Muscle of back (tissue), 11 donors: Measurements from ENCODE around the gene FSTL5. TPM values are rescaled to one million over a fixed set of nuclear protein-coding genes. Genes with fewer than 3 reads are reported as not detected.

Experiments
- DNase-seq, 3 donors: peaks; one replicate each; pipeline versions ENCODE4 v3.0.0 to v3.0.0-alpha.2; 2013
- polyA plus RNA-seq, 10 donors: library from polyadenylated mRNA; unstranded; fragments of 120-200 nt; gene quantifications; one replicate each; pipeline ENCODE4 v1.2.1, GENCODE V29; 2013; ENCODE audit not compliant: insufficient read length in 10 of 10

FSTL5 gene
- polyA plus RNA-seq, 10 donors: 0.99 to 18.1 (median 3.1) TPM

- peak in 1 of 3 donors; percentile 4 for DNase-seq
These were observed 706.5 kb downstream of the FSTL5 start for GRCh38 chr4:161457311-161457710.

GRCh38 chr4:161454860-161455259 lies 708.9 kb downstream of the FSTL5 start:
- DNase-seq: no peak

GRCh38 chr4:161448550-161449180 lies 715.1 kb downstream of the FSTL5 start:
- peak in 1 of 3 donors; percentile 6 for DNase-seq

- DNase-seq: peak in 1 of 3 donors; percentile 5
These were observed 719.2 kb downstream of the FSTL5 start for GRCh38 chr4:161444626-161445025.

GRCh38 chr4:161442921-161443320 lies 720.9 kb downstream of the FSTL5 start:
- peak in 1 of 3 donors; percentile 17 for DNase-seq

GRCh38 chr4:161438096-161438495 lies 725.7 kb downstream of the FSTL5 start:
- no peak for DNase-seq

- peak in 1 of 3 donors; percentile 6 for DNase-seq
These were observed 735.4 kb downstream of the FSTL5 start for GRCh38 chr4:161428180-161428965.

GRCh38 chr4:161419822-161420221 lies 744.0 kb downstream of the FSTL5 start:
- DNase-seq: peak in 1 of 3 donors; percentile 19

- no peak for DNase-seq
These were observed 751.9 kb downstream of the FSTL5 start for GRCh38 chr4:161411901-161412300.

GRCh38 chr4:161404346-161405110 lies 759.3 kb downstream of the FSTL5 start:
- no peak for DNase-seq

GRCh38 chr4:161403781-161404180 lies 760.0 kb downstream of the FSTL5 start:
- DNase-seq: no peak

GRCh38 chr4:161393602-161394001 lies 770.2 kb downstream of the FSTL5 start:
- no peak for DNase-seq

GRCh38 chr4:161382655-161383054 lies 781.1 kb downstream of the FSTL5 start:
- DNase-seq: no peak

- no peak for DNase-seq
These were observed 787.5 kb downstream of the FSTL5 start for GRCh38 chr4:161376275-161376674.

GRCh38 chr4:161364681-161365080 lies 799.1 kb downstream of the FSTL5 start:
- no peak for DNase-seq

GRCh38 chr4:161360982-161361381 lies 802.8 kb downstream of the FSTL5 start:
- DNase-seq: no peak

- no peak for DNase-seq
These were observed 804.3 kb downstream of the FSTL5 start for GRCh38 chr4:161359491-161359890.

- DNase-seq: no peak
These were observed 807.4 kb downstream of the FSTL5 start for GRCh38 chr4:161356351-161356750.

- DNase-seq: no peak
These were observed 812.9 kb downstream of the FSTL5 start for GRCh38 chr4:161350946-161351345.

- peak in 1 of 3 donors; percentile 9 for DNase-seq
These were observed 818.1 kb downstream of the FSTL5 start for GRCh38 chr4:161345741-161346140.

- DNase-seq: no peak
These were observed 820.2 kb downstream of the FSTL5 start for GRCh38 chr4:161343569-161343950.

- DNase-seq: no peak
These were observed 820.8 kb downstream of the FSTL5 start for GRCh38 chr4:161342881-161343568.
